ENCODE results near the gene CGRRF1.

Gene CGRRF1

DNA sequence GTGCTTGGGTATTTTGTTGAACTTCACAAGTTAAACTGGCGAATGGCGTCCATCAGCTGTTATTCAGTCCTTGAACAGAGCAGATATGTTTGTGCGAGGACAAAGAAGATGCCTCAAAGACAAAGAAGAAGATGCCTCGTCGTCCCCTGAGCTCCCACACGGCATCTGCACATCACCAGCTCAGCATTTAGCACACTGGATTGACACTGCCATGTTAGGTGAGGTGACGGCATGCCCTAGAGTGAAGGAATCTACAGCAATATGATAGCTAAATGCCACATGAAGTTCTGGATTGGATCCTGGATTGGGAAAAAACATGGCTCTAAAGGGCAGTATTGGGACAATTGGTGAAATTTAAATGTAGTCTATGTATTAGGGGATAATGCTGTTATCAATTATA lies 72.6 kb downstream of the CGRRF1 start:
- DNase-seq: no peak

DNA sequence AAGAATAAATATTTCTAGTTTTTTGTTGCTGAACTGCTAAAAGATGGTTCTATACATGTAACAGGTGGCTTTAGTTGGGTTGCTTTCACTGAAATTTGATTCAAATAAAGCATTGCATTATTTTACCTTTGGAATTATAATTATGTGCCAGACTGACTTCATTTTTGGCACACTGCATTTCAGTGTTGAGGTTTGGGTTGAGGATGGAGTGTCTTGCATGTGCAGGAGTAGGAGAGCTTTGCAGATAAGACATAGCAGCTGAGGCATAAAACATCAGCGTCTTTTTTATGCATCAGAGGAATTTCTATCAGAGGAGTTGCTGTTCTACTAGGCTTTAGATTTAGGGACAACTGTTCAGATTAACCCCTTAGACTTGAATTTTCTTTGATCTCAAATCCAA lies 74.4 kb downstream of the CGRRF1 start:
- DNase-seq: no peak

DNA sequence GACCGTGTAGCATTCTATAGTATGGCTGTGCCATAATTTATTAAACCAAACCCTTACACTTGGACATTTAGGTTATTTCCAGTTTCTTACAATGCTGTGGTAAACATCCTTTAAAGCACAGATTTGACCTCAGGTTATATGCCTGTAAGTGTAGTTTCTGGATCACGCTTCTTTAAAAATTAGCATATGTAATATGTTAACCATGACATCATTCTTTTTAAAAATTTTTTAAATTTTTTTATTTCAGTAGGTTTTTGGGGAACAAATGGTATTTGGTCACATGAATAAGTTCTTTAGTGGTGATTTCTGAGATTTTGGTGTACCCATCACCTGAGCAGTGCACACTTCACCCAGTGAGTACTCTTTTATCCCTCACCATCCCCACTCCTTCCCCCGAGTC lies 75.5 kb downstream of the CGRRF1 start:
- no peak for DNase-seq
